Right cardiac atrium (tissue), 5 donors: ENCODE results near the gene RHBDD2. TPM values are rescaled to one million over a fixed set of nuclear protein-coding genes. Genes with fewer than 3 reads are reported as not detected.
"Not testable (repeated sequence)": the region's sequence is repeated elsewhere in the genome, so short reads cannot be mapped to it uniquely, and the experiment has no call there.

Experiments used
- ATAC-seq, 2 donors: fragments of 200-7000 bp; cut with Tn5 transposase; one replicate each; pipeline versions ENCODE4 v1.8.0 to v1.9.1; 2020; ENCODE audit warnings: moderate library complexity in 2 of 2, mild to moderate bottlenecking in 1 of 2
- DNase-seq, 3 donors: peaks; one replicate each; pipeline ENCODE4 v3.0.0-alpha.2; 2020
- H3K27ac ChIP-seq: one replicate; pipeline ENCODE4 v1.5.1; 2013; ENCODE audit warnings: mild to moderate bottlenecking, low read length, control low read depth, moderate library complexity
- H3K27me3 ChIP-seq: one replicate; pipeline ENCODE4 v1.6.1; 2013; ENCODE audit not compliant: control insufficient read depth, insufficient read depth
- H3K4me1 ChIP-seq: one replicate; pipeline ENCODE4 v1.6.1; 2013; ENCODE audit warnings: low read length; ENCODE audit not compliant: control insufficient read depth, insufficient read depth
- H3K4me3 ChIP-seq: one replicate; pipeline ENCODE4 v1.5.1; 2013; ENCODE audit warnings: low read length, control low read depth
- H3K9me3 ChIP-seq: one replicate; pipeline ENCODE4 v1.6.1; 2013; ENCODE audit warnings: low read length; ENCODE audit not compliant: control insufficient read depth
- WGBS: extraction: QIAGEN DNeasy Blood & Tissue Kit; methylation state at CpG from one replicate; pipeline ENCODE4 v1.1.7; 2013; 5-methylcytosine and 5-hydroxymethylcytosine counted together
- intact Hi-C, 4 donors: fragments of 100-400 bp; cut with DNase I; formaldehyde crosslinking; loops; one replicate each; pipeline versions ENCODE4 v1.11.0 to v1.14.0; 2022 to 2023
- polyA plus RNA-seq: library from polyadenylated mRNA; stranded (reverse); fragments of 200-250 nt; gene quantifications from one replicate; pipeline ENCODE4 v1.2.3, GENCODE V29; 2013
- total RNA-seq, 4 donors: library from RNA; stranded (reverse); fragmentation: NEBNext Ultra II Directional; extraction: Animal tissue kit (Norgen Biotek cat#: 25700); gene quantifications; one replicate each; pipeline ENCODE4 v1.2.1, GENCODE V29; 2021
- donor health status: healthy with polysubstance abuse.
- donor health status: DM: no; HTN: yes; CAD: no.
- donor health status: DM: no; HTN: no; CAD: no.
- donor health status: DM: no; HTN: yes; CAD: no; lungs with severe emphysema.
- donor health status: DM: yes; HTN: yes; CAD: no.

The RHBDD2 gene
- total and polyA plus RNA-seq, 5 donors = 31.8 to 42.4 (median 36.2) TPM

- no peak overlapping the region for H3K4me3 ChIP-seq
- 91% methylated on average over 5 of the region's 5 CpGs for WGBS
- H3K27ac ChIP-seq = no peak overlapping the region
- ATAC-seq (no peak), DNase-seq (no peak)
- intact Hi-C loops = loop anchor here in 1 of 4 donors (10.0 kb wide), 1 partner anchor 55 kb away; no protein-coding TSS in a partner anchor
- peaks cover 2% of the 10 kb centered on the region for H3K4me1 ChIP-seq
- no peaks in the 10 kb centered on the region for H3K27me3 ChIP-seq
- H3K9me3 ChIP-seq = no peaks in the 10 kb centered on the region
These were observed 30.8 kb downstream of the RHBDD2 start for GRCh38 chr7:75909521-75910132.

DNA sequence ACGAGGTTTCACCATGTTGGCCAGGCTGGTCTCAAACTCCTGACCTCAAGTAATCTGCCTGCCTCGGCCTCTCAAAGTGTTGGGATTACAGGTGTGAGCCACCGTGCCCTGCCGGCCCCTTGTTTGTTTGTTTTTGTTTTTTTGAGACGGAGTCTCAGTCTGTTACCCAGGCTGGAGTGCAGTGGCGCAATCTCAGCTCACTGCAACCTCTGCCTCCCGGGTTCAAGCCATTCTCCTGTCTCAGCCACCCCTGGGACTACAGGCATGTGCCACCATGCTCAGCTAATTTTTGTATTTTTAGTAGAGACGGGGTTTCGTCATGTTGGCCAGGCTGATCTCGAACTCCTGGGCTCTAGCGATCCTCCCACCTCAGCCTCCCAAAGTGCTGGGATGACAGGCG lies 32.4 kb downstream of the RHBDD2 start:
- 75% methylated on average over 12 of the region's 12 CpGs for WGBS
- H3K4me1 ChIP-seq, H3K27ac ChIP-seq, ATAC-seq, H3K9me3 ChIP-seq, H3K27me3 ChIP-seq, DNase-seq, H3K4me3 ChIP-seq: not testable (repeated sequence)
- intact Hi-C loops = loop anchor here in 1 of 4 donors (10.0 kb wide), 1 partner anchor 54 kb away; no protein-coding TSS in a partner anchor

GRCh38 chr7:75913437-75913836 lies 34.6 kb downstream of the RHBDD2 start:
- ATAC-seq (no peak), DNase-seq (no peak)
- H3K27me3 ChIP-seq = no peaks in the 10 kb centered on the region
- no peaks in the 10 kb centered on the region for H3K9me3 ChIP-seq
- H3K4me3 ChIP-seq = no peak overlapping the region
- H3K4me1 ChIP-seq = no peaks in the 10 kb centered on the region
- intact Hi-C loops = loop anchor here in 1 of 4 donors (10.0 kb wide), 1 partner anchor 51 kb away; no protein-coding TSS in a partner anchor
- H3K27ac ChIP-seq = no peak overlapping the region
- WGBS = 97% methylated on average over 6 of the region's 6 CpGs

GRCh38 chr7:75914169-75914654 lies 35.4 kb downstream of the RHBDD2 start:
- Histone ChIP-seq H3K27ac (peak overlapping the region; percentile 90), H3K4me1 (peaks cover 2% of the 10 kb centered on the region), H3K4me3 (peak overlapping the region; percentile 79), H3K9me3 (no peaks in the 10 kb centered on the region), H3K27me3 (no peaks in the 10 kb centered on the region)
- intact Hi-C loops = loop anchor here in 1 of 4 donors (10.0 kb wide), 1 partner anchor 51 kb away; no protein-coding TSS in a partner anchor
- DNase-seq = peak in 2 of 3 donors; percentile 59 to 68
- peak in 1 of 2 donors; percentile 2 for ATAC-seq
- 34% methylated on average over 18 of the region's 18 CpGs for WGBS

- peak; percentile 93 to 99 (median 97) for DNase-seq
- H3K9me3 ChIP-seq = no peaks in the 10 kb centered on the region
- peak; percentile 99 to 100 for ATAC-seq
- WGBS = under 1% methylated on average over 82 of the region's 82 CpGs
- H3K4me3 ChIP-seq = peak within 1 kb of the TSS; percentile 79
- intact Hi-C loops = loop anchor here in 2 of 4 donors (5.0 to 10.0 kb wide), 2 partner anchors 50 to 77 kb away; partner anchors contain the start of gene TMEM120A (in 1 of the 2)
- peaks cover 2% of the 10 kb centered on the region for H3K4me1 ChIP-seq
- H3K27me3 ChIP-seq = no peaks in the 10 kb centered on the region
- H3K27ac ChIP-seq = peak within 1 kb of the TSS; percentile 90
These were observed 36.0 kb downstream of the RHBDD2 start, which contains the start of gene POR for GRCh38 chr7:75914655-75915415. Gene POR (plus strand): TSS chr7:75915155. CDS start chr7:75954002, 38,847 bp downstream.

DNA sequence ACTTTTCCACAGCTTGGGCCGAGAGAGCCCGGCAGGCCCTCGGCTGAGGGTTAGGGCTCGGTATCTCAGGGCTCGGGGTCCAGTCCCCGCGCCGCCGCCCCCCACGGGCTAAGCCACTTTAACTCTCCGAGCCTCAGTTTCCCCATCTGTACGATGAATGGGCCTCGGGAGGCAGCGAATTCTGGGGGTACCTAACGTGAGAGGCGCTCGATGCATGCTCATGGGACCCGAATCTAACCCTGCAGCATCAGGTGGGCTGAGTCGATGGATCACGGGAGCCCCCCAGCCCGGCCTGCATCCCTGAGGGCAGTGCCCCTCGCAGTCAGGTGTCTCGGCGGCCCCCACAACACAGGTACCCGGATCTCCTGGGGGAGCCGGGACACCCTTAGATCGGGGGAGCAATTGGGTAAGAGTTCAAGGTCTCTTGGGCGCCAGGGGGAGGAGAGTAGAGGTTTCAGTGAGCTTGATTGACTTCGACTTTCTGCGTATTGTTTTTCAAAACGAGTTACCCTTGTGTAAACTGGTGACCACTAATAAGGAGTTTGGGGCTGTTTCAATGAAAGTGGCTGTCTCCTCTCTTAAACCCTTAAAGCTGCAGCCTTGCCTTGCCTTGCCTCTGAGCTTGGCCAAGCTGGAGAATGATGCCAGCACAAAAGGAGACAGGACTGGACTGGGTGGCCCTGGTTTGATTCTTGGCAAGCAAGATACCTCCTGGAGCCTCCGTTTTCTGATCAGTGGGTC lies 36.8 kb downstream of the RHBDD2 start:
- H3K27ac ChIP-seq = peak overlapping the region; percentile 74
- peaks cover 2% of the 10 kb centered on the region for H3K4me1 ChIP-seq
- H3K9me3 ChIP-seq = no peaks in the 10 kb centered on the region
- H3K4me3 ChIP-seq = peak overlapping the region; percentile 74
- intact Hi-C loops = loop anchor here in 2 of 4 donors (5.0 to 10.0 kb wide), 2 partner anchors 49 to 77 kb away; partner anchors contain the start of gene TMEM120A (in 1 of the 2)
- peak; percentile 12 to 27 for ATAC-seq
- H3K27me3 ChIP-seq = no peaks in the 10 kb centered on the region
- DNase-seq = peak; percentile 31 to 60 (median 57)
- under 1% methylated on average over 32 of the region's 32 CpGs for WGBS

DNA sequence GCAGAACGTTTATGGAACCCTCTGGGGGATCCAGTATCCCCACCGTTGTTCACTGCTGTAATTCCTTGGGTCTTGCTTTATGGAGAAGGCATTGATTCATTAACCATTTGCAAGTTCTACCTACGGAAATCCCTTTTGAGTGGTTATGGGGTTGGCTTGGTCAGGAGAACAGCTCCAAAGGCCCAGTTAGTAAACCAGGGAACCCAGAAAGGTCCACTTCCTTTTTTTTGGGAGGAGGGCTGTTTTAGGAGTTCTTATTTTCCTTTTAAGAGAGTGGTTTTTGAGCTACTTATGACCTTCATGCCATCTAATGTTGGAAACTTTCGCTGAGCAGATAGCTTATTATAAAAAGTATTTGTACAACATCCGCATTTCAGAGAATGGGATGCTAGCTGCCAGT lies 37.4 kb downstream of the RHBDD2 start:
- peaks cover 2% of the 10 kb centered on the region for H3K4me1 ChIP-seq
- no peak for ATAC-seq
- intact Hi-C loops = loop anchor here in 2 of 4 donors (5.0 to 10.0 kb wide), 2 partner anchors 49 to 76 kb away; partner anchors contain the start of gene TMEM120A (in 1 of the 2)
- no peak for DNase-seq
- peak overlapping the region; percentile 27 for H3K27ac ChIP-seq
- H3K9me3 ChIP-seq = no peaks in the 10 kb centered on the region
- 59% methylated on average over 5 of the region's 5 CpGs for WGBS
- peak overlapping the region; percentile 74 for H3K4me3 ChIP-seq
- no peaks in the 10 kb centered on the region for H3K27me3 ChIP-seq

DNA sequence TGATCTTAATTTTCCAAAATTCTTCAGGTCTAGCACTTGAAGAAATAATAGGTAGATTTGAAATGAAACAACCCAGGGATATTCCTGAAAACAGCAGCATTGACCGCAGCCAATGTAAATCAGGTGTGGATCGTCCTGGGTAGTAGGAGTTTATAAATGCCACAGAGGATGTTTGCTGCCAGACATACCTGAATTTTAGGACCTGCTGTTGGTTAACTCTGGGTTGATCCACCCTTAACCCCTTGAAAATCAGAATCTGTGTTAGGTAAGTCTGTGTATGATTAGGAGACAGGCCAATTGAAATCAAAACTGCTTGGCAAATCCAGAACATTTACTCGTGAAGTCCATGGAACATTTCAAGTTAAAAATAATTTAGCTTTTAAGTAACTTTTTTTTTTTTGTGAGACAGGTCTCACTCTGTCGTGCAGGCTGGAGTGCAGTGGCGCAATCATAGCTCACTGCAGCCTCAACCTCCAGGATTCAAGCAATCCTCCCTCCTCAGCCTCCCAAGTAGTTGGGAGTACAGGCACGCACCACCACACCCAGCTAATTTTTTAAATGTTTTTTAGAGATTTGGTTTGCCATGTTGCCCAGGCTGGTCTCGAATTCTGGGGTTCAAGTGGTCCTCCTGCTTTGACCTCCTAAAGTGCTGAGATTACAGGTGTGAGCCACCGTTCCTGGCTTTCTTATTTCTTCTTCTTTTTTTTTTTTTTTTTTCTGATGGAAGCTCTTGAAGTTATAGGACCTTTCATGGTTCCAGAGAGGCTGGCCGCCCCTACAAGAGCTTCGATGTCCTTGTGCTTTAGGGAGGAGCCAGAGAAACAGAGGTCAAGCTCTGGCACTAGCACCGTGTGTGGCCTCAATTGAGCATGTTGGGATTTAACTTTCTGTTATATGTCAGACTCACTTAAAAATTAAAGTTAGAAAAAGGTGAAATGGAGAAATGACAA lies 38.1 kb downstream of the RHBDD2 start:
- H3K4me1 ChIP-seq = peaks cover 4% of the 10 kb centered on the region
- DNase-seq (no peak), ATAC-seq (no peak)
- H3K4me3 ChIP-seq = no peak overlapping the region
- no peaks in the 10 kb centered on the region for H3K9me3 ChIP-seq
- 86% methylated on average over 11 of the region's 11 CpGs for WGBS
- intact Hi-C loops = loop anchor here in 2 of 4 donors (5.0 to 10.0 kb wide), 2 partner anchors 48 to 75 kb away; partner anchors contain the start of gene TMEM120A (in 1 of the 2)
- H3K27ac ChIP-seq = no peak overlapping the region
- H3K27me3 ChIP-seq = no peaks in the 10 kb centered on the region

DNA sequence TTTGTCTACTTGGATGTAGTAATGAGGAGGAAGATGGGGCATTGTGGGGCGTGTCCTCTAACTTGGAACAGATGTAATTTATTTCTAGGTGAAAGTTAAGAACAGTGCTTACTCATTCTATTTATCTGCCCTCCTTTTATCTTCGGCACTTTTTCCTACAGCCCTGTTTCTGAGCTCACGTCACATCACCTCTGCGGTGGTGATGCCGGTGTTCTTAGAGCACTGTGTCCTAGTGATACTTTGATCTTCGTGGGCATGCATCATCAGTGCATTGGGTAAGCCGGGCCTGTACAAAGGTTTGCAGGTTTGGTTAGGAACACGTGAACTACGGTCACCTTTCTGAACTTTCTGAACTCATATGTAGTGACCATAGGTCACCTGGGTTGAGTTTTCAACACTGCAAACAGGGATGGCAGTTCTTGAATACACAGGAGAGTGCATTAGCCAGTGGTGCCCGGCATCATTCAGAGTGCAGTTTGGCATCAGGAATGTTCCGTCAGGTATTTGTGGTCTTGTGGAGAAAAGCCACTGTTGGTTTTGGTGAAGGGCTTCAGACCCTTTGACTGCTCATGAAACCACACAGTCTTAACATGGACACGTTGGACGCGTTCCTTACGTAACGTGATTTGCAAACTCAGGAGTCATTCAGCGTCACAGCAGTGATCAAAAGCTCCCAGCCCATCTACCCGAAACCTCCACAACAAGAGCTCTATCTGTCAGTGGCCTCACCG lies 41.8 kb downstream of the RHBDD2 start:
- H3K27ac ChIP-seq = no peak overlapping the region
- intact Hi-C loops = loop anchor here in 1 of 4 donors (5.0 kb wide), 1 partner anchor 37 kb away; no protein-coding TSS in a partner anchor
- DNase-seq (no peak), ATAC-seq (peak; percentile 30 to 64)
- peaks cover 8% of the 10 kb centered on the region for H3K4me1 ChIP-seq
- H3K4me3 ChIP-seq = no peak overlapping the region
- no peaks in the 10 kb centered on the region for H3K9me3 ChIP-seq
- H3K27me3 ChIP-seq = no peaks in the 10 kb centered on the region
- WGBS = 88% methylated on average over 19 of the region's 19 CpGs
